Measurements from ENCODE around the gene TTLL11. TPM values are rescaled to one million over a fixed set of nuclear protein-coding genes. Genes with fewer than 3 reads are reported as not detected.

The TTLL11 gene
- polyA plus RNA-seq, 1 donor = 5.0 TPM

DNA sequence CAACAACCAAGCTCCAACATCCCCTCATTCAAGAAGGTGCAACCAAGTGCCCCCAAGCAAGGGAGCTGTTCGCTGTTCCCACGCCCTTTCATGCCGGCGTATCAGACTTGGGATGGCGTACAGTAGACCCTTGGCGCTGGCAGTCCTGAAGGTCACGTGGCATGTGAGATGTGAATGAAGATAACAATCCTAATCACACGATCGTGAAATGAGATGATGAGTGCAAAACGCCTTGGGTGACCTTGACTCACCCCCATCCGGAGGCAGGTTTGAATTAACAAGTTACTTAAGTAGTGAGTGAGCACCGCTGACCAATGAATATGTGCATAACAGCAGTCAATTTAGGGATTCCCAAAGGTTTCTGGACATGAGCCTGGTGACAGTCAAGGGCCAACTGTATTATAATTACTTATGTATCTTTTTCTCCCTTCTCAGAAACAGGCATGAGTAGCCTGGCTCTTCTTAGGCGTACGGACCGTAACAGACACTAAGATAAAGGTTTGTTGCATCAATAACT lies 150.2 kb downstream of the TTLL11 start:
- H3K4me3 ChIP-seq (ENCODE audit: low read length) = no peak overlapping the region
- no peaks in the 10 kb centered on the region for H3K9me3 ChIP-seq (ENCODE audit: control insufficient read depth, low read depth, low read length)
- H3K27me3 ChIP-seq (ENCODE audit: control insufficient read depth, insufficient read depth, low read length) = no peaks in the 10 kb centered on the region
- 100% methylated on average over 1 of the region's 15 CpGs for WGBS (ENCODE audit: insufficient coverage, low lambda C conversion rate)
- no peak for DNase-seq
- no peak overlapping the region for H3K27ac ChIP-seq (ENCODE audit: low read length)
- H3K4me1 ChIP-seq (ENCODE audit: control insufficient read depth, insufficient read depth, low read length) = no peaks in the 10 kb centered on the region
- H3K36me3 ChIP-seq (ENCODE audit: control insufficient read depth, insufficient read depth, low read length) = no peaks in the 10 kb centered on the region

DNA sequence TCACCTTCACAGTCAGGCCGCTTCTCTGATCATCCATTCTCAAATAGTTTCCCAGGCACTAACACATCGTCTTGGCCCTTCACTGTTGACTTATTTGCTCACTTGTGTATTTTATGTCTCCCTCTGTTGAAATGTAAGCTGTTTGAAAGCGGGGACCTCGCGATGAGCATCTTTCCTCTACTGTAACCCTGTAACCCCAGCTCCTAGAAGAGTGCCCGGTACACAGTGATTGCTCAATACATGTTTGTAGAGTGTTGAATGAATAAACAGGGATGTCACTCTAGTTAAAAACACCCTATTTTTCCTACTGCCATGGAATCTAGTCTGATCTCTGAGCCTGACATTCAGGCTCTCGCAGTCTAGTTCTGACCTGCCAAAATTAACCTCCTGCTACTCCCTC lies 150.8 kb downstream of the TTLL11 start:
- H3K36me3 ChIP-seq (ENCODE audit: control insufficient read depth, insufficient read depth, low read length) = no peaks in the 10 kb centered on the region
- DNase-seq = no peak
- WGBS (ENCODE audit: insufficient coverage, low lambda C conversion rate) = 100% methylated on average over 1 of the region's 7 CpGs
- no peak overlapping the region for H3K27ac ChIP-seq (ENCODE audit: low read length)
- H3K9me3 ChIP-seq (ENCODE audit: control insufficient read depth, low read depth, low read length) = no peaks in the 10 kb centered on the region
- no peaks in the 10 kb centered on the region for H3K27me3 ChIP-seq (ENCODE audit: control insufficient read depth, insufficient read depth, low read length)
- H3K4me3 ChIP-seq (ENCODE audit: low read length) = no peak overlapping the region
- no peaks in the 10 kb centered on the region for H3K4me1 ChIP-seq (ENCODE audit: control insufficient read depth, insufficient read depth, low read length)

DNA sequence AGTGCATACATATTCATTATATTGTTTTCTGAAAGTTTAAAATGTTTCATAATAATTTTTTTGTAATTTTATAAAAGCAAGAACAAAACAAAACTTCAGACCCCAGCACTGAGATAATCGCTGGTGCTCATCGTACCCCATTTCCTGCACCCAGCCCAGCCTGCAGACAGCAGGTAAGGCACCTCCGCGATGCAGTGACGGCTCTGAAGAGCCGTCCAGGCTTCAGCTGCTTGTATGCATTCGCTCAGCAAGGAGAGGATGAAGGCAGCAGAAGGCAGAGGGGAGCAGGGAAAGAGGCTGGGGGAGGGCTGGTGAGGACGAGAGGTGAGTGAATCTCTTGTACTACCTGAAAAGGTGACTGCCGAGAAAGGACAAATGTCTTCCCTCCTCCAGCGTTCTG lies 153.5 kb downstream of the TTLL11 start:
- no peaks in the 10 kb centered on the region for H3K4me1 ChIP-seq (ENCODE audit: control insufficient read depth, insufficient read depth, low read length)
- H3K36me3 ChIP-seq (ENCODE audit: control insufficient read depth, insufficient read depth, low read length) = no peaks in the 10 kb centered on the region
- DNase-seq = no peak
- no peaks in the 10 kb centered on the region for H3K27me3 ChIP-seq (ENCODE audit: control insufficient read depth, insufficient read depth, low read length)
- H3K9me3 ChIP-seq (ENCODE audit: control insufficient read depth, low read depth, low read length) = no peaks in the 10 kb centered on the region
- WGBS (ENCODE audit: insufficient coverage, low lambda C conversion rate) = no CpG with 5 or more reads among the region's 10 CpGs
- no peak overlapping the region for H3K4me3 ChIP-seq (ENCODE audit: low read length)
- no peak overlapping the region for H3K27ac ChIP-seq (ENCODE audit: low read length)

DNA sequence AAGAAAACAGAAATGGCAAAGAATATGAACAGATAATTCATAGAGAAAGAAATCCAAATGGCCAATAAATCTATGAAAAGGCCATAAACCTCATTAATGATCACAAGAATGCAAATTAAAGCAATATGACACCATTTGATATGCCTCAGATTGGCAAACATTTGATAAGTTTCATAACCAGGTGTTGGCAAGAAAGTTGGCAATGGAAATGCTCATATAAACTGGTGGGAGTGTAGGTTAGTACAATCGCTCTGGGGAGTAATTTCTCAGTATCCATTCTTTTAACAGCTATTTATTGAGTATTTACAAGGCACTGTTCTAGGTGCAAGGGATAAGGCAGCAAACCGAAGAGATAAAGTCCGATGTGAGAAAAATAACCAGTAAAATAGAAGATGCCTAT lies 154.5 kb downstream of the TTLL11 start:
- Histone ChIP-seq H3K4me3 (ENCODE audit: low read length) (no peak overlapping the region), H3K27ac (ENCODE audit: low read length) (no peak overlapping the region), H3K4me1 (ENCODE audit: control insufficient read depth, insufficient read depth, low read length) (no peaks in the 10 kb centered on the region), H3K27me3 (ENCODE audit: control insufficient read depth, insufficient read depth, low read length) (no peaks in the 10 kb centered on the region), H3K9me3 (ENCODE audit: control insufficient read depth, low read depth, low read length) (no peaks in the 10 kb centered on the region), H3K36me3 (ENCODE audit: control insufficient read depth, insufficient read depth, low read length) (no peaks in the 10 kb centered on the region)
- DNase-seq = no peak
- no CpG with 5 or more reads among the region's 3 CpGs for WGBS (ENCODE audit: insufficient coverage, low lambda C conversion rate)

DNA sequence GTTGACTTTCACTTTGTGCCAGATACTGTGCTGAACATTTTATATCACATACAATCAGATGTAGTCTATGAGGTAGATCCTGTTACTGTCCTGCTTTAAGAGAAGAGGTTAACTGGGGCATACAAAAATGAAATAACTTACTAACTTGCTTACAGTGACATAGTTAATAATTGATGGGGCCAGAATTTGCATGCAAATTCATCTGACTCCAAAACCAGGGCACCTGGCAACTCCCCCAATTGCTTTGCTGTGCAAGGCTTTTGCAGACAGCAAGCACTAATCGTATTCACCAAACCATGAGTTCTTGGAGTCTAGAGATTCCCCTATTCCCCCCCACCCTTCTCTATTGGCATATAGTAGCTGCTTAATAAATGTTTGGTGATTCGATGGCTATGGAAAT lies 155.9 kb downstream of the TTLL11 start:
- Histone ChIP-seq H3K4me1 (ENCODE audit: control insufficient read depth, insufficient read depth, low read length) (no peaks in the 10 kb centered on the region), H3K9me3 (ENCODE audit: control insufficient read depth, low read depth, low read length) (no peaks in the 10 kb centered on the region), H3K4me3 (ENCODE audit: low read length) (no peak overlapping the region), H3K27ac (ENCODE audit: low read length) (no peak overlapping the region), H3K36me3 (ENCODE audit: control insufficient read depth, insufficient read depth, low read length) (no peaks in the 10 kb centered on the region), H3K27me3 (ENCODE audit: control insufficient read depth, insufficient read depth, low read length) (no peaks in the 10 kb centered on the region)
- no peak for DNase-seq
- 100% methylated on average over 1 of the region's 2 CpGs for WGBS (ENCODE audit: insufficient coverage, low lambda C conversion rate)

DNA sequence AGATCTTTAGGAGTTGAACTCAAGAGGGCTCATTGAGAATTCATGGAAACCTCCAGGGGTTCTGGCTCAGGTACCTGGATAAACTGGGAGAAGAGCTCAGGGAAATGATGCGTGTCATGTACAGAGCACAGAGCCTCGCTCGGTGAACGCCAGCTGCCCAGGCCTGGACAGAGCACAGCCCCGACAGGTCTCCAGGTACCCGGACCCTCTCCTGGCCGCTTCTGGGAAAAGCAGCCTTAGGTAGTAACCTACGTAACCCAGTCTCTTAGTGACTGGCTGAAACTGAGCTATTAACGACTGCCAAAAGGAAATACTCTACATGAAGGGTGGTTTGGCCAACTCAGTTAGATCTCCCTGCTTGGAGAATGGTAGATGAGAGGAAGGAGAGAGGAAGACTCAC lies 157.4 kb downstream of the TTLL11 start:
- no peaks in the 10 kb centered on the region for H3K4me1 ChIP-seq (ENCODE audit: control insufficient read depth, insufficient read depth, low read length)
- no peaks in the 10 kb centered on the region for H3K9me3 ChIP-seq (ENCODE audit: control insufficient read depth, low read depth, low read length)
- 33% methylated on average over 1 of the region's 9 CpGs for WGBS (ENCODE audit: insufficient coverage, low lambda C conversion rate)
- DNase-seq = no peak
- no peaks in the 10 kb centered on the region for H3K27me3 ChIP-seq (ENCODE audit: control insufficient read depth, insufficient read depth, low read length)
- no peaks in the 10 kb centered on the region for H3K36me3 ChIP-seq (ENCODE audit: control insufficient read depth, insufficient read depth, low read length)
- H3K4me3 ChIP-seq (ENCODE audit: low read length) = no peak overlapping the region
- no peak overlapping the region for H3K27ac ChIP-seq (ENCODE audit: low read length)

DNA sequence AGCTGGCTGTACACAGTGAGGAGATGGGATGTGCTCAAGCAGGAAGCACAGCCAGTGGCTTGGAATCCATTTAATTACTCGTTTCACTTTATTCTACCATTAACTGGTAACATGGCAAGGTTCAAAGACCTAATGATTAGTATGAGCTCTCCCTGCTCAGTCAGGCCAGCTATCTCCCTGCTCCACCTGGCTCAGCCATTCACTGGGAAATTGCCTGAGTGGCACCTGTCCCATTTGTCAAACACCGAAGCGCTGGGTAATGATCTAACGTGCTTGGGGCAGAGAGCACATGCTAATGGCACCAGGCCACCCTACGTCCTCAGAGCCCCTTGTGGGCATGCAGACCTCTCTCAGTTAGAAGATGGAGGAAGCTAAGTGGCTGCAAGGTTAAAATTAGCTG lies 162.2 kb downstream of the TTLL11 start:
- Histone ChIP-seq H3K36me3 (ENCODE audit: control insufficient read depth, insufficient read depth, low read length) (no peaks in the 10 kb centered on the region), H3K4me3 (ENCODE audit: low read length) (no peak overlapping the region), H3K9me3 (ENCODE audit: control insufficient read depth, low read depth, low read length) (no peaks in the 10 kb centered on the region), H3K27me3 (ENCODE audit: control insufficient read depth, insufficient read depth, low read length) (no peaks in the 10 kb centered on the region), H3K4me1 (ENCODE audit: control insufficient read depth, insufficient read depth, low read length) (no peaks in the 10 kb centered on the region), H3K27ac (ENCODE audit: low read length) (no peak overlapping the region)
- DNase-seq = peak in 1 of 2 donors; percentile 52
- no CpG with 5 or more reads among the region's 5 CpGs for WGBS (ENCODE audit: insufficient coverage, low lambda C conversion rate)

DNA sequence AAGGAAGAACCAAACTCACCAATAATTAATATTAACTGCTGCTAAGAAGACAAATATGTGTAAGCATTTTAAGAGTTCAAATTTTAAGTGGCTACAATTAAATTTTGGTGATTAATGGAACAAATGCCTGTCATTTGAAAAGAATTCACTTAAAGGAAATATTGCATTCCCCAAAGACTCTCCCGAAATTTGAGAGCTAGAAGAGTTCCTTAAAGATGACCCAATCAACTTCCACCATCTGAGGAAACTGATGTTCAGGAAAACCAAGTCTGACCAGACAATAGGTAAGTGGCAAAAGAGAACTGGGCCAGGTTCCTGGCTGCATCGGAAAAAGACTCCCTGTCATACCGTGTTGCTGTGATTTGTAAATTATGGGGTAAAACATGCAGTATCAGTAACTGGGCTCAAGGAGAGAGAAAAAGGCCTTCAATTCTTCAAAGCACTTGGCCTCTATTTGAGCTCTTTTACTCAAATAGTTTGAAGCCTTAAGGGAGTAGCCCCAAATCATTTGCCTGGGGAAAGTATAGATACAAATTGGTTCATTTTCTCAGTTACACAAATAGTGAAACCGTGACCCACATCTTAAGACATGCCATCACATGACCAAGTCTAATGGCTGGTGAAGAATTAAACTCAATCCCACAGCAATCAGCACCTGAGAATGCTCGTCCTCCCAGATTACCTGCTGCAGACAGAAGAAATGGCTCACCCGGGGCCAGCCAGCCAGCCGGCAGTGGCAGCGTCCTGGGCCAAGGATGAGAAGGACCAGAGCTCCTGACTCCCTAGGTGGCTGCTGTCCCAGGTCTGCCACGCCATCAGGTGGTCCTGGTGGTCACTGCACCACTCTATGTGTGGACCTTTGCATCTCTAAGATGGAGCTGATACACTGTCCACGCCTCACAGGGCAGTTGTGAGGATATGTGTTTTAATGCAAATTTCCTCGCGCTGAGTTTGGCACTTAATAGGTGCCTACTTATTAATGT lies 162.9 kb downstream of the TTLL11 start:
- Histone ChIP-seq H3K9me3 (ENCODE audit: control insufficient read depth, low read depth, low read length) (no peaks in the 10 kb centered on the region), H3K4me1 (ENCODE audit: control insufficient read depth, insufficient read depth, low read length) (no peaks in the 10 kb centered on the region), H3K27ac (ENCODE audit: low read length) (no peak overlapping the region), H3K27me3 (ENCODE audit: control insufficient read depth, insufficient read depth, low read length) (no peaks in the 10 kb centered on the region), H3K36me3 (ENCODE audit: control insufficient read depth, insufficient read depth, low read length) (no peaks in the 10 kb centered on the region), H3K4me3 (ENCODE audit: low read length) (no peak overlapping the region)
- WGBS (ENCODE audit: insufficient coverage, low lambda C conversion rate) = 80% methylated on average over 2 of the region's 12 CpGs
- DNase-seq = no peak

DNA sequence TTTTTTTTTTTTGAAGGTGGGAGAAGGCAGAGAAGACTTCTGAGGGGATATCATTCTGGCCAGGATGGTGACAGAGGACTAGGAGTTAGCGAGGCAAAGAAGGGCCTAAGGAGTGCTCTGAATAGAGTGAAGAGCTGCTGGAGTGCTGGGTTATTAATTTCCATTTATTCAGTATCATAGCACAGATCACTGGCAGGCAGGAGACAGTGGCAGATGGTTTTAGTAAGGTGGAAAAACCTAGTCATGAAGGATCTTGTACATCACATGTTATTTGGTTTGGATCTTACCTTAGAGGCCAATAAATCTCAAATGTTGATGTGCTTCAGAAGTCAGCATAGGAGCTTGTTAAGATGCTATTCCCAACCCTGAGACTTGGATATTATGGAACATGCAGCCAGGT lies 165.5 kb downstream of the TTLL11 start:
- no peak for DNase-seq
- Histone ChIP-seq H3K36me3 (ENCODE audit: control insufficient read depth, insufficient read depth, low read length) (no peaks in the 10 kb centered on the region), H3K4me1 (ENCODE audit: control insufficient read depth, insufficient read depth, low read length) (no peaks in the 10 kb centered on the region), H3K27me3 (ENCODE audit: control insufficient read depth, insufficient read depth, low read length) (no peaks in the 10 kb centered on the region), H3K4me3 (ENCODE audit: low read length) (no peak overlapping the region), H3K27ac (ENCODE audit: low read length) (no peak overlapping the region), H3K9me3 (ENCODE audit: control insufficient read depth, low read depth, low read length) (no peaks in the 10 kb centered on the region)
- no CpG with 5 or more reads among the region's 1 CpG for WGBS (ENCODE audit: insufficient coverage, low lambda C conversion rate)

DNA sequence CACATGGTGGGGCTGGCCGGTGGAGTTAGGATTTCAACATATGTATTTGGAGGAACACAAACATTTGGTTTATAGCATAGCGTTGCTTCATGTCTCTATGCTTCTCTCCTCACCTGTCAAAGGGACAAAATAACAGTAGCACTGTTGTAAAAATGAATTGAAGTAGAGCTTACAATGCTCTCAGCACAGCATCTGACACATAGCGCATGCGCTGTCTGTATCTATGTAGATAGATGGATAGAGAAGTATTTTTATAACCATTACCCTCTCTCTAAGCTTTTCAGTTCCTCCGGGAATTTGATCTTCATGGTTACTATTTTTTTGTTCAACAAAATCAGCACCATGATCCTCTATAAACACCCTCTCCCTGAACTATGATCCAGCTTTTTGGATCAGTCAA lies 166.0 kb downstream of the TTLL11 start:
- 100% methylated on average over 2 of the region's 5 CpGs for WGBS (ENCODE audit: insufficient coverage, low lambda C conversion rate)
- H3K9me3 ChIP-seq (ENCODE audit: control insufficient read depth, low read depth, low read length) = no peaks in the 10 kb centered on the region

More for the DNA sequence above, 166.0 kb downstream of the TTLL11 start:
- H3K4me3 ChIP-seq (ENCODE audit: low read length) = no peak overlapping the region
- H3K27ac ChIP-seq (ENCODE audit: low read length) = no peak overlapping the region
- DNase-seq = no peak
- no peaks in the 10 kb centered on the region for H3K4me1 ChIP-seq (ENCODE audit: control insufficient read depth, insufficient read depth, low read length)
- no peaks in the 10 kb centered on the region for H3K27me3 ChIP-seq (ENCODE audit: control insufficient read depth, insufficient read depth, low read length)
- no peaks in the 10 kb centered on the region for H3K36me3 ChIP-seq (ENCODE audit: control insufficient read depth, insufficient read depth, low read length)

Measured in large intestine (tissue), 3 donors.